ENCODE data around the gene DCANP1. TPM values are rescaled to one million over a fixed set of nuclear protein-coding genes. Genes with fewer than 3 reads are reported as not detected.

DCANP1 gene
- total and polyA plus RNA-seq, 2 donors (not counting 3 experiments of a cell fraction or from before 2014, with no cell fraction given), result not detected

DNA sequence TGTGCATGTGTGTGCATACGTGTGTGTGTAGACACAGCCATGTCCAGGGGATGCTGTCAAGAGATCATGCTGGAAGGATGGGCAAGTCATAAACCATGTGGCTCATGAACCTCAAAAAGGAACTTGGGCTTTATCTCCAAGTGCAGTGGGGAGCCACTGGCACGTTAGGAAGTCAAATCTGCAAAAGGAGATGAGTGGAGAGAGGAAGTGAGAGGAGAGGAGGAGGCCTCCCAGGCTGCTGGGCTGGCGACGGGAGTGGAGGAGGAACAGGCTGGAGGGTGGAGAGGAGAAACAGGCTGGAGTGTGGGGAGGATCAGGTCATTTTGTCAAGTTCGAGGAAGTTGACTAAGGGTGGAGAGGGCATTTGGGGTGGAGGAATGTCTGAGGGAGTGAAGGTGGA, 34.2 kb upstream of the DCANP1 start:
- H3K4me3 ChIP-seq (replicated peaks in 1 of 3; ENCODE audit: insufficient read depth in 1 of 3, low read depth in 1 of 3, low read length in 3 of 3), result no peak overlapping the region
- H2AFZ ChIP-seq (ENCODE audit: low read depth, low read length), result no peak overlapping the region
- TF ChIP-seq JUN (IDR thresholded peaks at IDR 0.05; ENCODE audit: borderline replicate concordance, insufficient read depth, insufficient read length, low read depth) (no peak), EZH2 (IDR thresholded peaks at IDR 0.05; ENCODE audit: borderline replicate concordance, low read depth, low read length, severe bottlenecking) (no peak), FOS (IDR thresholded peaks at IDR 0.05; ENCODE audit: borderline replicate concordance, insufficient read depth, low read length) (no peak), MYC (IDR thresholded peaks at IDR 0.05; ENCODE audit: low read depth, low read length) (no peak), POLR2AphosphoS5 (IDR thresholded peaks at IDR 0.05; ENCODE audit: insufficient read depth, low read depth, low read length) (no peak), GATA2 (IDR thresholded peaks at IDR 0.05; ENCODE audit: insufficient read depth, insufficient read length, low read depth, low read length) (no peak)
- TF ChIP-seq, protein P1, sequence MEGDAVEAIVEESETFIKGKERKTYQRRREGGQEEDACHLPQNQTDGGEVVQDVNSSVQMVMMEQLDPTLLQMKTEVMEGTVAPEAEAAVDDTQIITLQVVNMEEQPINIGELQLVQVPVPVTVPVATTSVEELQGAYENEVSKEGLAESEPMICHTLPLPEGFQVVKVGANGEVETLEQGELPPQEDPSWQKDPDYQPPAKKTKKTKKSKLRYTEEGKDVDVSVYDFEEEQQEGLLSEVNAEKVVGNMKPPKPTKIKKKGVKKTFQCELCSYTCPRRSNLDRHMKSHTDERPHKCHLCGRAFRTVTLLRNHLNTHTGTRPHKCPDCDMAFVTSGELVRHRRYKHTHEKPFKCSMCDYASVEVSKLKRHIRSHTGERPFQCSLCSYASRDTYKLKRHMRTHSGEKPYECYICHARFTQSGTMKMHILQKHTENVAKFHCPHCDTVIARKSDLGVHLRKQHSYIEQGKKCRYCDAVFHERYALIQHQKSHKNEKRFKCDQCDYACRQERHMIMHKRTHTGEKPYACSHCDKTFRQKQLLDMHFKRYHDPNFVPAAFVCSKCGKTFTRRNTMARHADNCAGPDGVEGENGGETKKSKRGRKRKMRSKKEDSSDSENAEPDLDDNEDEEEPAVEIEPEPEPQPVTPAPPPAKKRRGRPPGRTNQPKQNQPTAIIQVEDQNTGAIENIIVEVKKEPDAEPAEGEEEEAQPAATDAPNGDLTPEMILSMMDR (IDR thresholded peaks at IDR 0.05; ENCODE audit: extremely low read depth in 1 of 2, insufficient read depth in 1 of 2, low read depth in 1 of 2, low read length in 2 of 2), result no peak
- TF ChIP-seq, protein P2, sequence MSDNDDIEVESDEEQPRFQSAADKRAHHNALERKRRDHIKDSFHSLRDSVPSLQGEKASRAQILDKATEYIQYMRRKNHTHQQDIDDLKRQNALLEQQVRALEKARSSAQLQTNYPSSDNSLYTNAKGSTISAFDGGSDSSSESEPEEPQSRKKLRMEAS (IDR thresholded peaks at IDR 0.05; ENCODE audit: insufficient read depth, insufficient read length), result no peak
- no peaks in the 10 kb centered on the region for H3K9me3 ChIP-seq (replicated peaks; ENCODE audit: control insufficient read depth, insufficient read depth, low read length)
- H3K4me1 ChIP-seq (ENCODE audit: control insufficient read depth, extremely low read depth, insufficient read depth, low read length), result no peaks in the 10 kb centered on the region
- dilution Hi-C loops (cut with MboI; ENCODE audit: extremely low pct_ligation_motif_present, low sequenced_read_pairs) (no loop called here), intact Hi-C loops (cut with micrococcal nuclease) (no loop called here)
- H3K4me2 ChIP-seq (ENCODE audit: insufficient read depth, low read length), result no peak overlapping the region
- H3K9me1 ChIP-seq (replicated peaks; ENCODE audit: control insufficient read depth, extremely low read depth, insufficient read depth, low read length), result no peaks in the 10 kb centered on the region
- no peaks in the 10 kb centered on the region for H4K20me1 ChIP-seq (replicated peaks; ENCODE audit: control insufficient read depth, extremely low read depth, insufficient read depth, low read length)
- DNase-seq (ENCODE audit: low read depth, low spot score) (no peak), FAIRE-seq (no peak)
- no peaks in the 10 kb centered on the region for H3K79me2 ChIP-seq (ENCODE audit: control insufficient read depth, insufficient read depth, low read length)
- no TSS peak for BruUV-seq (replicated peaks)
- no peaks in the 10 kb centered on the region for H3K36me3 ChIP-seq (ENCODE audit: control insufficient read depth in 2 of 2, extremely low read depth in 1 of 2, insufficient read depth in 2 of 2, low read length in 2 of 2)
- ChIA-PET CTCF (no interaction called here), POLR2A (no interaction called here)
- H3K27me3 ChIP-seq (ENCODE audit: control insufficient read depth in 2 of 2, insufficient read depth in 2 of 2, low read length in 2 of 2), result peaks cover 31% of the 10 kb centered on the region in 2 experiments
- H3K9ac ChIP-seq (replicated peaks; ENCODE audit: extremely low read depth, insufficient read depth, low read length), result no peak overlapping the region
- H3K27ac ChIP-seq (ENCODE audit: insufficient read depth, low read depth, low read length), result no peak overlapping the region

Measured in endothelial cell of umbilical vein (primary cell).